HG02571 (cell line): Measurements from ENCODE around the gene OR2A12.
"Not testable (repeated sequence)": the region's sequence is repeated elsewhere in the genome, so short reads cannot be mapped to it uniquely, and the experiment has no call there.

Experiments used
- ATAC-seq: cut with Tn5 transposase; IDR thresholded peaks from one replicate; pipeline ENCODE4 v1.9.1; 2021; ENCODE audit warnings: mild to moderate bottlenecking, moderate library complexity; ENCODE audit not compliant: unreplicated experiment

OR2A12 gene

DNA sequence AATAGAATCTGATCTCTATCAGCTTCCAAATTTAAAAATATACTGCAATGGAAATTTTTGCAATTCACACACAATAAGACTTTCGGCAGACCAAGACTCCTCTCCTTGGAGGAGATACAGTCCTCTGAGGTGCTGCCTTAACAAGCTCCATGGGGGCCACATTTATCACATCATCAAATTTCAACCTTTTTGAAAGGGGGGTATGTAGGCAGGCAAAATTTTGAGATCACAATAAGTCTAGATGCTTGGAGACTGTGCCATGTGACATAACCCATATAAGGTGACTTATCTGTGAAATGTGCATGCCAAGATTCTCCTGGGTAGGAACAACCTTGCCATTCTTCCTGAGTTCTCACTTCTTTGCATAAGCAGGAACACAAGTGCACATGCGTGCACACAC lies at the start of gene OR2A12:
TSS of gene OR2A12 (plus strand) at position 301 of the 400 bp plus-strand sequence. CDS start 8,830 bp downstream, outside the sequence.
- ATAC-seq = no peak

DNA sequence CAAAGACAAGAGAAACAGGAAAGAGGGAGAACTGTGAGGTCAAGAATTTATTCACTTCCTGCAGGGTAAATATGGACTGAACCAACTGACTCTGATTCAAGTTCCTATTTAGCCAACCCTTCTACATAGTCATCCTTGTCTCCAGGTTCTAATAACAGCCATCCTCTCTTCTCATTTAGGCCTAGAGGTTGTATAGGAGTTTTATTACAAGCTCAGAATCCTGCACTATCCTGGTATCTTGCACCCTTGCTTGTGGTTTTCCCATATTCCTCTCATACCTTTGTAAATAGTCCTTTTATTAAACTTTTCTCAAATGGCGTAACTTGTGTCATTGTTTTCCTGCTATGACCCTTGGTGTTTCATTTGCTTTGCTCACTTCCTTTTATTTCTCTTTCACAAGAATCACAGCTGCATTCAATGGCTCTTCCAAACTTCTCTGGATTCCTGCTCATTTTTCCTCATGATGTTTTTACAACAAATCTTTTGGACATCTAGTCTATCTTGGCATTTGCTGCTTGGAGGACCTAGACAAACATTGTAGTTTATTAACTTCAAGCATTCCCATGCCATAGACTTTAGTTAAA lies 49.7 kb upstream of the OR2A12 start:
- no peak for ATAC-seq

DNA sequence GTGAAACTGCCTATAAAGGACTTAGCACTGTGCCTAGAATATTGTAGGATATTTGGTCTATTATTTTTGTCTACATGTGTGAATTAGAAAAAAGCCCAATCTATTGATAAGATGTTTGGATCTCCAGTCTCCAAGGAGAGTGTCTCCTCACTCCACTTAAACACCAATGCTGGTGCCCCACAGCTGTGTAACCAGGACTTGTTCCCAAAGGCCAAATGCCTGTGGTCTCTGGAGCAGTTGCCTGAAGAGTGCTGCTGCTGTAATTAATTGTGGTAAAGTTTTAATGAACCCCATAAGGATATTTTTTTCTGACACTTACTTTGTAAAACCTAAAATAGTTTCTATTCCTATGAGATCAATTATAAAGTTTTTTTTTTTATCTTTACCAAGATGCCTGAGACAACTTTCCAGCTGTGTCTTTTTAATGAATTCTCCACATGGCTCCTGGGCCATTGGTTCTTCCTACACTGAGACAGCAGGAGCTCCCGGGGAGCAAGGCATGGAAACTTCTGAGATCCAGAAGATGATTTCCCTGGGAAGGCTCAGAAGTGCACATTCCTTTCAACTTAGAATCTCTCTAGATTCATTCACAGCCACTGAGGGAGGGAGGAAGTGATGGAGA lies 48.6 kb upstream of the OR2A12 start:
- ATAC-seq = no peak

DNA sequence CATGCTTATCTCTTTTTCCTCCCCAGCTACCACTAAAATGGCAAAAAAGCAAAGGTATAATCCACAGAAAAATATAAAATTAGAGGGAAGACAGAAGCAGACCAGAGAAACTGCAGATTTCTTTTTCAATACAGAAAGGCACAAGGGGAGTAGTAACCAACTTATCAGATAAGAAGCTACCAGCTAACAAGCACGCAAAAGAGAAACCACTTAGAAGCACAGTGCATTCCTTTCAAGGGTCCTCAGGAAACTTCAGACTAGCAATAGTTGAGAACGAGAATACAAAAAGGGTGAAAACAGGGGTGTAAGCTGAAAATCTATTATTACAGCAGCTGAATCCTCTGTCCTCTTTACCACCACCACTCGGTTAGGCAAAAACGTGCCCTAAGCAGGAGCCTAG lies 47.2 kb upstream of the OR2A12 start:
- no peak for ATAC-seq

- ATAC-seq = no peak
Observed at GRCh38 chr7:144048648-144049047, 37.4 kb upstream of the OR2A12 start, which contains the start of gene OR2A5. Gene OR2A5 (plus strand): TSS chr7:144048948. CDS start chr7:144050402, 1,454 bp downstream.

DNA sequence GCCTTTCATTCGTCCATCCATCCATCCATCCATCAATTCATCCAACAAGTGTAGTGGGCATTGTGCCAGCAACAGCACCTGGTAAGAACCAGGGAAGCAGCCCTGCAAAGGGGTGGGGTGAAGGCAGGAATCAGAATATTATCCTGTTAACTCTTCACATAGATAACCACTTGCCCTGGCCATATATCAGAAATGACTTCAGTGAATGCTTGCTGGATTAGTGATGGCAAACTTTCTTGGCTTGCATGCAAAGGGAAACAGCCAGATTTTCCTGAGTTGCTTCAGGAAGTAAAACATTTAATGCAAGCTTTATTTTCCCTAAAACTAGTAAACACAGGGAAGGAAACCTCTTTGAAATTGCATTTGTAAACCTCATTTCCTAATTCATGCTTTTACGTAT lies 36.6 kb upstream of the OR2A12 start:
- ATAC-seq = no peak

GRCh38 chr7:144050093-144050492 lies 36.0 kb upstream of the OR2A12 start:
- no peak for ATAC-seq

GRCh38 chr7:144050884-144051283 lies 35.2 kb upstream of the OR2A12 start:
- not testable (repeated sequence) for ATAC-seq

GRCh38 chr7:144057954-144058353 lies 28.1 kb upstream of the OR2A12 start:
- ATAC-seq = no peak

GRCh38 chr7:144063710-144064109 lies 22.4 kb upstream of the OR2A12 start:
- ATAC-seq = no peak

GRCh38 chr7:144069511-144069910 lies 16.6 kb upstream of the OR2A12 start, which contains the start of gene OR2A25:
Gene OR2A25 (plus strand): TSS chr7:144069811. CDS start chr7:144074220, 4,409 bp downstream.
- ATAC-seq = no peak

DNA sequence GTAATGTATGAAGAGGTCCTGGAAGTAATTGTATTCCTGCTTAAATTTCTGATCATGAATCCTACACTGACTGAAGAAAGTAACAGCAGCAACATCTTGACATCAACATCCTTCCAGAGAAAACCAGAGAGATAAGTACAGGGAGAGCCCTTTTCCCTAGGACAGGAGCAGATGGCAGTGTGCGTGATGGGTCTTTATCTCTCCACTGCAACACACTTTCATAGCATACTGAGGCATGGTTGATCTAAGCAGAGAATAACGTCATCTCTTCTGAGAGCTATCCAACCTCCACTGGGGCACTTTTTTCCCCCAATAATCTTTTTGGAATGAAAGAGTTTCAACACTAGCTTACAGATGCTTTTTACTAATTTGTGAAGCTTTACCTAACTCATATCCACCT lies 16.1 kb upstream of the OR2A12 start:
- ATAC-seq = no peak

DNA sequence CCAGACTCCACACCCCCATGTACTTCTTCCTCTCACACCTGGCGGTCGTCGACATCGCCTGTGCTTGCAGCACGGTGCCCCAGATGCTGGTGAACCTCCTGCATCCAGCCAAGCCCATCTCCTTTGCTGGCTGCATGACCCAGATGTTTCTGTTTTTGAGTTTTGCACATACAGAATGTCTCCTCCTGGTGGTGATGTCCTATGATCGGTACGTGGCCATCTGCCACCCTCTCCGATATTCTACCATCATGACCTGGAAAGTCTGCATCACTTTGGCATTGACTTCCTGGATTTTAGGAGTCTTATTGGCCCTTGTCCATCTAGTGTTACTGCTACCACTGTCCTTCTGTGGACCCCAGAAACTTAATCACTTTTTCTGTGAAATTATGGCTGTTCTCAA lies 11.7 kb upstream of the OR2A12 start:
- ATAC-seq = no peak

- no peak for ATAC-seq
Observed at GRCh38 chr7:144086730-144087129, 652 bp downstream of the OR2A12 start.

- no peak for ATAC-seq
Observed at GRCh38 chr7:144087230-144087629, 1.2 kb downstream of the OR2A12 start.

- no peak for ATAC-seq
Observed at GRCh38 chr7:144090667-144091066, 4.6 kb downstream of the OR2A12 start.

DNA sequence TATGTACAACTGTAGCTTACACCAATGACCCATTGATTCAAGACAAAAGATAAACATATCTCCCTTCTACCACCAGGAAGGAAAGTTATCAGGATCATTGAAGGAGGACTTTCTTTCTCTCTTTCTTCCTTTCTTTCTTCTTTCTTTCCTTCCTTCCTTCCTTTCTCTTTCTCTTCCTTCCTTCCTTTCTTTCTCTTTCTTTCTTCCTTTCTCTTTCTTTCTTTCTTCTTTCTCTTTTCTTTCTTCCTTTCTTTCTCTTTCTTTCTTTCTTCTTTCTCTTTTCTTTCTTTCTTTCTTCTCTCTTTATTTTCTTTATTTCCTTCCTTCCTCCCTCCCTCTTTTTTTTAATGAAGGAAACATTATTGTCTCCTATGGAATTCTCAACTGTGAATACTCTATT lies 12.7 kb downstream of the OR2A12 start:
- ATAC-seq = no peak

- no peak for ATAC-seq
Observed at GRCh38 chr7:144100607-144101006, 14.5 kb downstream of the OR2A12 start.

- ATAC-seq = no peak
Observed at GRCh38 chr7:144102041-144102440, 16.0 kb downstream of the OR2A12 start.

DNA sequence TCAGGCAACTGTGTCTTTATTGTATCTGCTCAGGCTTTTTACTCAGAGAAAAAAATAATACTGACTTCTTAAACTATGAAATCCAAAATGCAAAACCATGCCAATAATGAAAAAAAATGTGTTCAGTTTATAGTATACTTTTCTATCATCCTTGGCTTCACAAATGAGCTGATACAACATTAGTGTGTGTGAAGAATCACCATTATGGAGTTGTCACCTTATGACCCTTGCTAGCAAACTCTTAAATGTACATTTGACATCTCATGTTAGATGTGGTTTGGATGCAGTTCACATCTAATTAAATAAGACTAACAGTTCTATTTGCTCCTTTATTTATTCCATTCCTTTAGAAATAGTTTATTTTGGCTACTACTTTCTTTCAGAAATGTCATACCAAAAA lies 19.1 kb downstream of the OR2A12 start:
- ATAC-seq = no peak

GRCh38 chr7:144109283-144109682 lies 23.2 kb downstream of the OR2A12 start, which contains the start of gene OR2A2:
Gene OR2A2 (plus strand): TSS chr7:144109583. CDS start chr7:144109583, 0 bp downstream.
- ATAC-seq = no peak

DNA sequence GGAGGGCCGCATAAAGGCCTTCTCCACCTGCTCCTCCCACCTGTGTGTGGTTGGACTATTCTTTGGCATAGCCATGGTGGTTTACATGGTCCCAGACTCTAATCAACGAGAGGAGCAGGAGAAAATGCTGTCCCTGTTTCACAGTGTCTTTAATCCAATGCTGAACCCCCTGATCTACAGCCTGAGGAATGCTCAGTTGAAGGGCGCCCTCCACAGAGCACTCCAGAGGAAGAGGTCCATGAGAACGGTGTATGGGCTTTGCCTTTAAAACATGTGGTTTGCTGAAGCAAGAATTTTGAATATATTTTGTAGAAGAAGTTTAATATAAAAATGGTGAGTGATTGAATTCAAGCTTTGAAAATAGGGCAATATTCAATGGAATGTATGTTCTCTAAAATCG lies 24.2 kb downstream of the OR2A12 start:
- no peak for ATAC-seq

DNA sequence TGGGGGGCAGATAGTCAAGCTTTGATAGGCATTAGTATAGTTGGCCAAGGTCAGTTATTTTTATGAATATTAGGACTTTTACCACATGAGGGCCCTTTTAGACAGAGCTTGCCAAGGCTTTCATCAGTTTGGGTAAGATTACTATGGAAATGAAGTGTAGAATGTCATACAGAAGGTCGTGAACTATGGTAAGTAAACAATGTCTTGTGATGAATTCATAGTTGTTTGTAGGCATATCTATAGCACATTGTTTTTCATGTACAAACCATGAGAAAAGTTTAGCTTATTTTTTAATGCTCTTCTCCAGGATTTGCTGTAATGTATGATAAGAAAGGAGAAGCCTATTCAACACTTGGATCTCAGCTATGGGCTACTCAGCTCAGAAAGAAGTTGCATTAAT lies 27.6 kb downstream of the OR2A12 start:
- no peak for ATAC-seq
